ENCODE measurements around the gene NAPSA.

Gene NAPSA

GRCh38 chr19:50313812-50314536 is 51.5 kb downstream of the NAPSA start:
- no peak for DNase-seq

GRCh38 chr19:50312967-50313811 is 52.2 kb downstream of the NAPSA start:
- DNase-seq = no peak

GRCh38 chr19:50311723-50312635 is 53.5 kb downstream of the NAPSA start:
- no peak for DNase-seq

- DNase-seq = no peak
Measured at GRCh38 chr19:50310759-50311465, 54.5 kb downstream of the NAPSA start.

- DNase-seq = no peak
Measured at GRCh38 chr19:50309396-50310125, 55.9 kb downstream of the NAPSA start.

GRCh38 chr19:50308991-50309390 is 56.4 kb downstream of the NAPSA start:
- no peak for DNase-seq

Data from activated CD4-positive, alpha-beta T cell treated with anti-CD3 and anti-CD28 coated beads, Interleukin-2, amount 50 U/mL, for 4 hours (primary cell).